Measurements from ENCODE around the gene RAB11FIP3. TPM values are rescaled to one million over a fixed set of nuclear protein-coding genes. Genes with fewer than 3 reads are reported as not detected.

Gene RAB11FIP3
- total and polyA plus RNA-seq, 8 donors, result 28.1 to 64.0 (median 54.0) TPM

GRCh38 chr16:546909-547770 lies 121.7 kb downstream of the RAB11FIP3 start:
- TF ChIP-seq CTCF (IDR thresholded peaks at IDR 0.05), result peak; percentile 28 to 70
- peak; percentile 84 for ATAC-seq
- intact Hi-C loops (cut with DNase I), result no loop called here
- no peaks in the 10 kb centered on the region for H3K9me3 ChIP-seq
- peaks cover 0 to 58% of the 10 kb centered on the region in 2 donors for H3K36me3 ChIP-seq
- no peak overlapping the region for H3K27ac ChIP-seq
- H3K4me1 ChIP-seq, result peaks cover 0 to 3% of the 10 kb centered on the region in 2 donors
- H3K27me3 ChIP-seq, result no peaks in the 10 kb centered on the region
- peak in 3 of 4 donors; percentile 54 to 97 (median 77) for DNase-seq
- no peak overlapping the region for H3K4me3 ChIP-seq

GRCh38 chr16:548586-548985 lies 123.1 kb downstream of the RAB11FIP3 start:
- DNase-seq, result no peak
- Histone ChIP-seq H3K4me3 (no peak overlapping the region), H3K4me1 (peaks cover 0 to 3% of the 10 kb centered on the region in 2 donors), H3K27me3 (no peaks in the 10 kb centered on the region), H3K9me3 (no peaks in the 10 kb centered on the region), H3K36me3 (peaks cover 0 to 72% of the 10 kb centered on the region in 2 donors), H3K27ac (no peak overlapping the region)
- no peak for TF ChIP-seq CTCF (IDR thresholded peaks at IDR 0.05)
- no peak for ATAC-seq
- intact Hi-C loops (cut with DNase I), result no loop called here

GRCh38 chr16:549544-550263 lies 124.3 kb downstream of the RAB11FIP3 start:
- DNase-seq (no peak), ATAC-seq (no peak)
- peaks cover 0 to 80% of the 10 kb centered on the region in 2 donors for H3K36me3 ChIP-seq
- no peaks in the 10 kb centered on the region for H3K9me3 ChIP-seq
- no peak for TF ChIP-seq CTCF (IDR thresholded peaks at IDR 0.05)
- no peak overlapping the region for H3K4me3 ChIP-seq
- intact Hi-C loops (cut with DNase I), result no loop called here
- peaks cover 0 to 3% of the 10 kb centered on the region in 2 donors for H3K4me1 ChIP-seq
- no peaks in the 10 kb centered on the region for H3K27me3 ChIP-seq
- H3K27ac ChIP-seq, result no peak overlapping the region

- Histone ChIP-seq H3K9me3 (no peaks in the 10 kb centered on the region), H3K27ac (no peak overlapping the region), H3K36me3 (peaks cover 0 to 74% of the 10 kb centered on the region in 2 donors), H3K4me1 (peaks cover 0 to 3% of the 10 kb centered on the region in 2 donors), H3K4me3 (no peak overlapping the region), H3K27me3 (no peaks in the 10 kb centered on the region)
- ATAC-seq, result no peak
- DNase-seq, result no peak
- intact Hi-C loops (cut with DNase I), result no loop called here
- no peak for TF ChIP-seq CTCF (IDR thresholded peaks at IDR 0.05)
These were observed 125.8 kb downstream of the RAB11FIP3 start for GRCh38 chr16:551210-551609.

GRCh38 chr16:552171-552570 lies 126.7 kb downstream of the RAB11FIP3 start:
- DNase-seq (no peak), ATAC-seq (no peak)
- Histone ChIP-seq H3K36me3 (peaks cover 0 to 66% of the 10 kb centered on the region in 2 donors), H3K9me3 (no peaks in the 10 kb centered on the region), H3K4me3 (no peak overlapping the region), H3K27ac (no peak overlapping the region), H3K27me3 (peaks cover 0 to 4% of the 10 kb centered on the region in 2 donors), H3K4me1 (no peaks in the 10 kb centered on the region)
- intact Hi-C loops (cut with DNase I), result no loop called here
- no peak for TF ChIP-seq CTCF (IDR thresholded peaks at IDR 0.05)
